A549 (cell line): ENCODE data around the gene MRPL16.

Experiments used
- BHLHE40 ChIP-seq: IDR thresholded peaks from 2 replicates; pipeline ENCODE4 v1.6.1; 2012; ENCODE audit warnings: low read depth, low read length, inconsistent platforms
- CTCF ChIP-seq: fragments of >200 bp; sonication (Bioruptor Twin); formaldehyde crosslinking; IDR thresholded peaks from 3 replicates; pipeline ENCODE4 v1.5.1; 2016
- E2F6 ChIP-seq: IDR thresholded peaks from 2 replicates; pipeline ENCODE4 v1.6.1; 2012; ENCODE audit warnings: low read depth, borderline replicate concordance
- EP300 ChIP-seq, 2 experiments: fragments of >200 bp; sonication (Bioruptor Twin); formaldehyde crosslinking; IDR thresholded peaks; 2 replicates in 1 of 2; 3 replicates in 1 of 2; pipeline ENCODE4 v1.6.1; 2016 to 2017
- HOXA7 ChIP-seq: fragments of 250-450 bp; sonication (Bioruptor Pico); IDR thresholded peaks from 2 replicates; pipeline ENCODE4 v1.5.0; 2020; ENCODE audit warnings: mild to moderate bottlenecking, moderate library complexity
- MAZ ChIP-seq: fragments of 150-350 bp; IDR thresholded peaks from 2 replicates; pipeline ENCODE4 v1.6.1; 2014; ENCODE audit warnings: antibody characterized with exemption, low read depth, low read length, borderline replicate concordance
- MYC ChIP-seq: IDR thresholded peaks from 2 replicates; pipeline ENCODE4 v1.6.1; 2012; ENCODE audit warnings: mild to moderate bottlenecking, inconsistent platforms, low read length, improper control_type of control experiment, borderline replicate concordance
- NPAS2 ChIP-seq: fragments of 250-450 bp; sonication (Bioruptor Pico); IDR thresholded peaks from 2 replicates; pipeline ENCODE4 v1.8.0; 2022; ENCODE audit warnings: mild to moderate bottlenecking, moderate library complexity, borderline replicate concordance
- POLR2A ChIP-seq: IDR thresholded peaks from 2 replicates; pipeline ENCODE4 v1.6.1; 2012; ENCODE audit warnings: mild to moderate bottlenecking, low read length
- RCOR1 ChIP-seq: fragments of 150-350 bp; IDR thresholded peaks from 2 replicates; pipeline ENCODE4 v1.6.1; 2014; ENCODE audit warnings: antibody characterized with exemption, low read length, low read depth
- REST ChIP-seq: fragments of 200-600 bp; sonication (generic); IDR thresholded peaks from 2 replicates; pipeline ENCODE4 v1.6.1; 2016; ENCODE audit warnings: antibody characterized with exemption, mild to moderate bottlenecking, moderate library complexity
- USF2 ChIP-seq: fragments of 450-650 bp; IDR thresholded peaks from 2 replicates; pipeline ENCODE4 v1.6.1; 2014; ENCODE audit warnings: antibody characterized with exemption

- TF ChIP-seq USF2 (no peak), MAZ (no peak), NPAS2 (CRISPR knock-in tag) (no peak), EP300 (IDR thresholded peaks at IDR 0.05) (no peak), CTCF (no peak), RCOR1 (no peak), HOXA7 (CRISPR knock-in tag) (no peak), BHLHE40 (no peak), E2F6 (no peak), REST (no peak), POLR2A (no peak), MYC (no peak)
Observed at GRCh38 chr11:59756558-59756840, 54.1 kb downstream of the MRPL16 start.
